ENCODE results near the gene TADA3.

Gene TADA3

GRCh38 chr3:9760779-9761505 lies 31.3 kb downstream of the TADA3 start:
- no peak for DNase-seq (ENCODE audit: low read depth)

GRCh38 chr3:9757427-9757826 lies 34.8 kb downstream of the TADA3 start:
- no peak for DNase-seq (ENCODE audit: low read depth)

GRCh38 chr3:9754678-9755077 lies 37.6 kb downstream of the TADA3 start:
- no peak for DNase-seq (ENCODE audit: low read depth)

- DNase-seq (ENCODE audit: low read depth), result no peak
Observed at GRCh38 chr3:9750556-9751411, 41.5 kb downstream of the TADA3 start.

- DNase-seq (ENCODE audit: low read depth), result peak; percentile 98
Observed at GRCh38 chr3:9749645-9750555, 42.4 kb downstream of the TADA3 start, which contains the start of gene OGG1. Gene OGG1, plus strand, starts transcription at chr3:9749952. Its CDS starts 335 bp downstream, at chr3:9750287.

GRCh38 chr3:9749296-9749644 lies 43.0 kb downstream of the TADA3 start:
- no peak for DNase-seq (ENCODE audit: low read depth)

GRCh38 chr3:9748031-9748430 lies 44.2 kb downstream of the TADA3 start:
- no peak for DNase-seq (ENCODE audit: low read depth)

GRCh38 chr3:9747267-9747666 lies 45.0 kb downstream of the TADA3 start:
- DNase-seq (ENCODE audit: low read depth), result no peak

- DNase-seq (ENCODE audit: low read depth), result peak; percentile 39
Observed at GRCh38 chr3:9746330-9746729, 45.9 kb downstream of the TADA3 start.

GRCh38 chr3:9745521-9745920 lies 46.8 kb downstream of the TADA3 start:
- no peak for DNase-seq (ENCODE audit: low read depth)

- no peak for DNase-seq (ENCODE audit: low read depth)
Observed at GRCh38 chr3:9744162-9744561, 48.1 kb downstream of the TADA3 start.

- no peak for DNase-seq (ENCODE audit: low read depth)
Observed at GRCh38 chr3:9743548-9743947, 48.7 kb downstream of the TADA3 start.

- no peak for DNase-seq (ENCODE audit: low read depth)
Observed at GRCh38 chr3:9742560-9742959, 49.7 kb downstream of the TADA3 start.

GRCh38 chr3:9739181-9739580 lies 53.1 kb downstream of the TADA3 start:
- DNase-seq (ENCODE audit: low read depth), result no peak

- no peak for DNase-seq (ENCODE audit: low read depth)
Observed at GRCh38 chr3:9736831-9737230, 55.4 kb downstream of the TADA3 start.

- DNase-seq (ENCODE audit: low read depth), result no peak
Observed at GRCh38 chr3:9732740-9733115, 59.5 kb downstream of the TADA3 start.

- no peak for DNase-seq (ENCODE audit: low read depth)
Observed at GRCh38 chr3:9732080-9732739, 60.1 kb downstream of the TADA3 start.

GRCh38 chr3:9731206-9732079 lies 60.8 kb downstream of the TADA3 start, which contains the start of gene BRPF1:
Gene BRPF1, plus strand, starts transcription at chr3:9731735. Its CDS starts 2,406 bp downstream, at chr3:9734141.
- peak; percentile 99 for DNase-seq (ENCODE audit: low read depth)

- DNase-seq (ENCODE audit: low read depth), result no peak
Observed at GRCh38 chr3:9730657-9731205, 61.5 kb downstream of the TADA3 start.

All from GM04504 (cell line).